Skeletal muscle satellite cell (primary cell): ENCODE measurements around the gene BTBD2.

Source experiments
- H3K27me3 ChIP-seq: 2 replicates; pipeline ENCODE4 v1.7.0; 2013; ENCODE audit warnings: low read length; ENCODE audit not compliant: control insufficient read depth, insufficient read depth
- H3K36me3 ChIP-seq: 2 replicates; pipeline ENCODE4 v1.7.0; 2013; ENCODE audit warnings: mild to moderate bottlenecking, control low read depth, low read length; ENCODE audit not compliant: insufficient read depth
- H3K4me1 ChIP-seq: 2 replicates; pipeline ENCODE4 v1.7.0; 2013; ENCODE audit warnings: low read length; ENCODE audit not compliant: control insufficient read depth, insufficient read depth
- H3K4me2 ChIP-seq: 2 replicates; pipeline ENCODE4 v1.7.0; 2013; ENCODE audit warnings: mild to moderate bottlenecking, low read length
- H3K4me3 ChIP-seq: 2 replicates; pipeline ENCODE4 v1.7.0; 2013; ENCODE audit warnings: low read length
- H3K9ac ChIP-seq: 2 replicates; pipeline ENCODE4 v1.7.0; 2013; ENCODE audit warnings: mild to moderate bottlenecking, low read depth, low read length, moderate library complexity
- H3K9me3 ChIP-seq: replicated peaks from 2 replicates; pipeline ENCODE4 v1.7.0; 2013; ENCODE audit warnings: mild to moderate bottlenecking, control low read depth, low read length

BTBD2 gene

GRCh38 chr19:2042485-2043250 lies 27.2 kb upstream of the BTBD2 start:
- H3K4me1 ChIP-seq = peaks cover 26% of the 10 kb centered on the region
- H3K4me3 ChIP-seq = no peak overlapping the region
- H3K4me2 ChIP-seq = peak overlapping the region; percentile 45
- H3K9ac ChIP-seq = peak overlapping the region; percentile 45
- peaks cover 77% of the 10 kb centered on the region for H3K36me3 ChIP-seq
- no peaks in the 10 kb centered on the region for H3K27me3 ChIP-seq
- H3K9me3 ChIP-seq = no peaks in the 10 kb centered on the region

GRCh38 chr19:2041683-2042484 lies 26.4 kb upstream of the BTBD2 start:
- no peak overlapping the region for H3K4me3 ChIP-seq

GRCh38 chr19:2041433-2041682 lies 25.8 kb upstream of the BTBD2 start:
- H3K36me3 ChIP-seq = peaks cover 72% of the 10 kb centered on the region
- no peaks in the 10 kb centered on the region for H3K27me3 ChIP-seq
- no peak overlapping the region for H3K4me2 ChIP-seq
- no peaks in the 10 kb centered on the region for H3K9me3 ChIP-seq
- no peak overlapping the region for H3K4me3 ChIP-seq
- H3K4me1 ChIP-seq = peaks cover 17% of the 10 kb centered on the region
- no peak overlapping the region for H3K9ac ChIP-seq

More at GRCh38 chr19:2041683-2042484, 26.4 kb upstream of the BTBD2 start:
- Histone ChIP-seq H3K27me3 (no peaks in the 10 kb centered on the region), H3K36me3 (peaks cover 77% of the 10 kb centered on the region), H3K4me2 (peak overlapping the region; percentile 45), H3K4me1 (peaks cover 18% of the 10 kb centered on the region), H3K9ac (peak overlapping the region; percentile 45), H3K9me3 (no peaks in the 10 kb centered on the region)

- Histone ChIP-seq H3K9ac (no peak overlapping the region), H3K9me3 (peaks cover under 1% of the 10 kb centered on the region), H3K36me3 (peaks cover 69% of the 10 kb centered on the region), H3K27me3 (no peaks in the 10 kb centered on the region), H3K4me1 (peaks cover 17% of the 10 kb centered on the region), H3K4me2 (no peak overlapping the region), H3K4me3 (no peak overlapping the region)
These were observed 25.3 kb upstream of the BTBD2 start for GRCh38 chr19:2040647-2041432.

- no peaks in the 10 kb centered on the region for H3K27me3 ChIP-seq
These were observed 24.6 kb upstream of the BTBD2 start for GRCh38 chr19:2039959-2040646.

GRCh38 chr19:2039089-2039958 lies 23.8 kb upstream of the BTBD2 start:
- Histone ChIP-seq H3K4me1 (peaks cover 17% of the 10 kb centered on the region), H3K36me3 (peaks cover 54% of the 10 kb centered on the region), H3K9ac (no peak overlapping the region), H3K4me3 (no peak overlapping the region), H3K4me2 (no peak overlapping the region), H3K27me3 (no peaks in the 10 kb centered on the region), H3K9me3 (peaks cover 8% of the 10 kb centered on the region)

More at GRCh38 chr19:2039959-2040646, 24.6 kb upstream of the BTBD2 start:
- Histone ChIP-seq H3K4me1 (peaks cover 17% of the 10 kb centered on the region), H3K4me3 (no peak overlapping the region), H3K36me3 (peaks cover 62% of the 10 kb centered on the region), H3K9me3 (peaks cover 8% of the 10 kb centered on the region), H3K4me2 (no peak overlapping the region), H3K9ac (no peak overlapping the region)

- no peaks in the 10 kb centered on the region for H3K27me3 ChIP-seq
- no peak overlapping the region for H3K4me3 ChIP-seq
- peaks cover 17% of the 10 kb centered on the region for H3K4me1 ChIP-seq
- peaks cover 8% of the 10 kb centered on the region for H3K9me3 ChIP-seq
- H3K36me3 ChIP-seq = peaks cover 50% of the 10 kb centered on the region
- no peak overlapping the region for H3K9ac ChIP-seq
- H3K4me2 ChIP-seq = no peak overlapping the region
These were observed 23.0 kb upstream of the BTBD2 start for GRCh38 chr19:2038284-2039088.

GRCh38 chr19:2037651-2038255 lies 22.2 kb upstream of the BTBD2 start:
- H3K4me3 ChIP-seq = no peak overlapping the region
- H3K4me2 ChIP-seq = no peak overlapping the region
- peaks cover 12% of the 10 kb centered on the region for H3K4me1 ChIP-seq
- H3K27me3 ChIP-seq = no peaks in the 10 kb centered on the region
- H3K9me3 ChIP-seq = peaks cover 8% of the 10 kb centered on the region
- peaks cover 43% of the 10 kb centered on the region for H3K36me3 ChIP-seq
- no peak overlapping the region for H3K9ac ChIP-seq

GRCh38 chr19:2036424-2036823 lies 20.9 kb upstream of the BTBD2 start:
- H3K4me2 ChIP-seq = no peak overlapping the region
- H3K27me3 ChIP-seq = no peaks in the 10 kb centered on the region
- peaks cover 32% of the 10 kb centered on the region for H3K36me3 ChIP-seq
- peaks cover 8% of the 10 kb centered on the region for H3K9me3 ChIP-seq
- no peak overlapping the region for H3K4me3 ChIP-seq
- H3K4me1 ChIP-seq = peaks cover 18% of the 10 kb centered on the region
- H3K9ac ChIP-seq = no peak overlapping the region
